Sigmoid colon (tissue), 7 donors: Measurements from ENCODE around the gene BRD4. TPM values are rescaled to one million over a fixed set of nuclear protein-coding genes. Genes with fewer than 3 reads are reported as not detected.

Experiments used
- DNase-seq: peaks from one replicate; pipeline ENCODE4 v3.0.0-alpha.2; 2019
- H3K27ac ChIP-seq, 4 donors: fragments of 200-600 bp; sonication (generic); one replicate each; pipeline ENCODE4 v1.5.1; 2016 to 2019; ENCODE audit warnings: mild to moderate bottlenecking in 1 of 4
- H3K27me3 ChIP-seq, 3 donors: fragments of 200-600 bp; sonication (generic); one replicate each; pipeline ENCODE4 v1.5.1; 2019; ENCODE audit warnings: mild to moderate bottlenecking in 1 of 3
- H3K36me3 ChIP-seq, 4 donors: fragments of 200-600 bp; sonication (generic); one replicate each; pipeline ENCODE4 v1.5.1; 2016 to 2019
- H3K4me1 ChIP-seq, 4 donors: fragments of 200-600 bp; sonication (generic); one replicate each; pipeline ENCODE4 v1.5.1; 2017 to 2019
- H3K4me3 ChIP-seq, 4 donors: fragments of 200-600 bp; sonication (generic); one replicate each; pipeline ENCODE4 v1.5.1; 2017 to 2019; ENCODE audit warnings: mild to moderate bottlenecking in 2 of 4, moderate library complexity in 1 of 4
- H3K9me3 ChIP-seq, 4 donors: fragments of 200-600 bp in 3 of 4; sonication (generic) in 3 of 4; one replicate each; pipeline versions ENCODE4 v1.5.1 to v1.6.1; 2013 to 2019
- EP300 ChIP-seq, 4 donors: sonication (generic); formaldehyde crosslinking; IDR thresholded peaks; one replicate each; pipeline ENCODE4 v1.6.1; 2017; ENCODE audit warnings: antibody characterized with exemption in 4 of 4
- POLR2A ChIP-seq, 2 donors: fragments of 450-650 bp; IDR thresholded peaks; one replicate each; pipeline ENCODE4 v1.6.1; 2016; ENCODE audit warnings: antibody characterized with exemption in 2 of 2, mild to moderate bottlenecking in 2 of 2, moderate library complexity in 2 of 2
- POLR2AphosphoS5 ChIP-seq, 4 donors: sonication (generic); formaldehyde crosslinking; IDR thresholded peaks; one replicate each; pipeline ENCODE4 v1.6.1; 2017; ENCODE audit warnings: antibody characterized with exemption in 4 of 4
- WGBS, 2 donors: extraction: QIAGEN DNeasy Blood & Tissue Kit; methylation state at CpG; one replicate each; pipeline ENCODE4 v1.1.7; 2013; 5-methylcytosine and 5-hydroxymethylcytosine counted together
- intact Hi-C: fragments of 100-400 bp; cut with DNase I; formaldehyde crosslinking; loops from one replicate; pipeline ENCODE4 v1.15.1; 2023
- polyA plus RNA-seq, 3 donors: library from polyadenylated mRNA; stranded (reverse); fragments of 200-250 nt; gene quantifications; one replicate each; pipeline ENCODE4 v1.2.3, GENCODE V29; 2013
- total RNA-seq, 4 donors: library from RNA; depleted of rRNA; stranded (reverse); fragments of >200 nt; gene quantifications; one replicate each; pipeline ENCODE4 v1.1.0, GENCODE V29; 2016
- TF ChIP-seq, protein P1 (sequence below), 4 experiments: fragments of 450-650 bp in 3 of 4; fragments of 200-600 bp in 1 of 4; IDR thresholded peaks; one replicate each; pipeline ENCODE4 v1.5.1; 2016 to 2019; ENCODE audit warnings: antibody characterized with exemption in 4 of 4, mild to moderate bottlenecking in 3 of 4, moderate library complexity in 2 of 4
- donor health status: healthy with polysubstance abuse.
- donor health status: Bipolar disorder and iron deficiency.
- donor health status: healthy.

BRD4 gene
- total and polyA plus RNA-seq, 7 donors = 9.0 to 43.8 (median 20.1) TPM

DNA sequence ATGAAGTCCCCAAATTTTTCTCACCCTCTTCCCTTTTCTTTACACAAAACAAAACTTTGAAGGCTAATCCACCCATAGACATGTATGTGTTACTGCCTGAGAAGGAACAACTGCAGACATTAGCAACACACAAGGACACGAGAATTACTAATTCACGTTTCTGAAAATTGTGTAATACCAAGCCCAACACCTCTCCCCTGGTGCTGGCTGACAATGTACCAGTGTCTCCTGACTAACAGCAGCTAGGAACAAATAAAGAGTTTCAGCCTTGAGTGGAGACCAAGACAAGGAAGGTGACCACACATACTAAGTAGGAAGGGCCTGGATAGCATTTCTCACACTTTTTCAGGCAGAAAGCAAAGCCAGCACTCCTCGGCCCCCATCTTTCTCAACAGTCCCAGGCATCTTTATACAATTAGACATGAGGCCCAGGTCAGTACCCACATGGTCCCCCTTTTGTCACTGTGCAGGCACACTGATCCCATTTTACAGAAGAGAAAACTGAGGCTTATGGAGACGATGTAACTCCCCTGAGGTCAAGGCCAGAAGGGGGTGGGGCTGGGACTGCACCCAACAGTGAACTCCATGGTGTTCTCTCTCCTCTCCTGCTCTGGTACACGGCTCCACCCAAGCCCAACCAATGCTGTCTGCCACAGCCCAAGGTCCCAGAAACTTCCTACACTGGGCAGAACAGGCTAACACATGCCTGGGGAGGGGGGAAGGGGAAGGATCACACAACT is 8.7 kb downstream of the BRD4 start:
- Histone ChIP-seq H3K36me3 (no peaks in the 10 kb centered on the region), H3K9me3 (no peaks in the 10 kb centered on the region), H3K4me3 (no peak overlapping the region), H3K4me1 (peaks cover 0 to 97% (median 93%) of the 10 kb centered on the region in 4 donors), H3K27me3 (no peaks in the 10 kb centered on the region), H3K27ac (peak overlapping the region; percentile 46 to 73 (median 62))
- intact Hi-C loops = no loop called here
- TF ChIP-seq POLR2A (IDR thresholded peaks at IDR 0.05) (no peak), POLR2AphosphoS5 (IDR thresholded peaks at IDR 0.05) (peak in 2 of 4 donors; percentile 14 to 67), EP300 (IDR thresholded peaks at IDR 0.05) (no peak)
- TF ChIP-seq, protein P1, sequence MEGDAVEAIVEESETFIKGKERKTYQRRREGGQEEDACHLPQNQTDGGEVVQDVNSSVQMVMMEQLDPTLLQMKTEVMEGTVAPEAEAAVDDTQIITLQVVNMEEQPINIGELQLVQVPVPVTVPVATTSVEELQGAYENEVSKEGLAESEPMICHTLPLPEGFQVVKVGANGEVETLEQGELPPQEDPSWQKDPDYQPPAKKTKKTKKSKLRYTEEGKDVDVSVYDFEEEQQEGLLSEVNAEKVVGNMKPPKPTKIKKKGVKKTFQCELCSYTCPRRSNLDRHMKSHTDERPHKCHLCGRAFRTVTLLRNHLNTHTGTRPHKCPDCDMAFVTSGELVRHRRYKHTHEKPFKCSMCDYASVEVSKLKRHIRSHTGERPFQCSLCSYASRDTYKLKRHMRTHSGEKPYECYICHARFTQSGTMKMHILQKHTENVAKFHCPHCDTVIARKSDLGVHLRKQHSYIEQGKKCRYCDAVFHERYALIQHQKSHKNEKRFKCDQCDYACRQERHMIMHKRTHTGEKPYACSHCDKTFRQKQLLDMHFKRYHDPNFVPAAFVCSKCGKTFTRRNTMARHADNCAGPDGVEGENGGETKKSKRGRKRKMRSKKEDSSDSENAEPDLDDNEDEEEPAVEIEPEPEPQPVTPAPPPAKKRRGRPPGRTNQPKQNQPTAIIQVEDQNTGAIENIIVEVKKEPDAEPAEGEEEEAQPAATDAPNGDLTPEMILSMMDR (IDR thresholded peaks at IDR 0.05) = no peak
- 34 to 47% methylated on average over 5 of the region's 5 CpGs for WGBS, 2 donors
- peak; percentile 80 for DNase-seq

DNA sequence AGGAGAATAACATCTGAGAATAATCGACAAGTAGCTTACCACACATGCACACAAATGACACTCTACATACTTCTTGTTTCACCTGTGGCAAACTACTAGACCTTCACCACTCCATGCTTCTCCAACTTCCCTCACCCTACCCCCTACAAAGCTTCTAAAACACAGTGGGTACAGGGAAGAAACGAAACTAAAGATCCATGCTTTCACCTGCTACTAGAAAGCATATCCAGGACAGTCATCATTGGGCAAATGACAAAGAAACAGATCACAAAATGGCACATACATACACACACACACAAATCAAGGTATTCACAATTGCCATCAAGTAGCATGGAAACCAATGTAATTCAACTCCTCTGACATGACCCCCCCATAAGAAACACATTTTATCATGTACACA is 10.6 kb downstream of the BRD4 start:
- TF ChIP-seq POLR2AphosphoS5 (IDR thresholded peaks at IDR 0.05) (no peak), POLR2A (IDR thresholded peaks at IDR 0.05) (no peak), EP300 (IDR thresholded peaks at IDR 0.05) (no peak)
- TF ChIP-seq, protein P1 (IDR thresholded peaks at IDR 0.05) = no peak
- H3K9me3 ChIP-seq = no peaks in the 10 kb centered on the region
- no peak overlapping the region for H3K4me3 ChIP-seq
- DNase-seq = no peak
- H3K4me1 ChIP-seq = peaks cover 0 to 100% (median 95%) of the 10 kb centered on the region in 4 donors
- no peaks in the 10 kb centered on the region for H3K36me3 ChIP-seq
- H3K27me3 ChIP-seq = no peaks in the 10 kb centered on the region
- intact Hi-C loops = no loop called here
- WGBS, 2 donors = 67 to 74% methylated on average over 2 of the region's 2 CpGs
- peak overlapping the region in 2 of 4 donors; percentile 60 to 68 for H3K27ac ChIP-seq

DNA sequence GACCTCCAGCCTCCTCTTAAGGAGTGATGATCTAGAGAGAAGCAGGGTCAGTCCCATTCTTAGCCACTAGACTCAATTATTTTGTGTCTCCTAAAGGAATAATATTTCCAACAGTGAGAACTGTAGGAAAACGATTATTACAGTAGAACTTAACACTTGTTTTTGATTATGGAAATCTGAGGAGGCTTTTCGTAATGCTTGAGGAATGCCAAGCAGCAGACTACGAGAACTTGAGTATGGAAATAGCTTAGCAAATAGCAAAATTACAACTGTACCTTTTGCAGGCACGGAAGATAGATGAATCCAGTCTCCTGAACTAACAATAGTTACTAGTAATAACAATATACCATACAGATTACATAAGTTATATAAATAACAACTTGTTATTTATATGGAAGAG is 12.2 kb downstream of the BRD4 start:
- TF ChIP-seq POLR2A (IDR thresholded peaks at IDR 0.05) = no peak
- TF ChIP-seq, protein P1 (IDR thresholded peaks at IDR 0.05) = no peak
- Histone ChIP-seq H3K4me1 (peaks cover 0 to 98% (median 92%) of the 10 kb centered on the region in 4 donors), H3K27me3 (no peaks in the 10 kb centered on the region), H3K27ac (peak overlapping the region in 3 of 4 donors; percentile 50 to 68 (median 60)), H3K4me3 (no peak overlapping the region), H3K9me3 (no peaks in the 10 kb centered on the region), H3K36me3 (no peaks in the 10 kb centered on the region)
- intact Hi-C loops = no loop called here
- WGBS, 2 donors = 73 to 74% methylated on average over 4 of the region's 4 CpGs
- DNase-seq = no peak

DNA sequence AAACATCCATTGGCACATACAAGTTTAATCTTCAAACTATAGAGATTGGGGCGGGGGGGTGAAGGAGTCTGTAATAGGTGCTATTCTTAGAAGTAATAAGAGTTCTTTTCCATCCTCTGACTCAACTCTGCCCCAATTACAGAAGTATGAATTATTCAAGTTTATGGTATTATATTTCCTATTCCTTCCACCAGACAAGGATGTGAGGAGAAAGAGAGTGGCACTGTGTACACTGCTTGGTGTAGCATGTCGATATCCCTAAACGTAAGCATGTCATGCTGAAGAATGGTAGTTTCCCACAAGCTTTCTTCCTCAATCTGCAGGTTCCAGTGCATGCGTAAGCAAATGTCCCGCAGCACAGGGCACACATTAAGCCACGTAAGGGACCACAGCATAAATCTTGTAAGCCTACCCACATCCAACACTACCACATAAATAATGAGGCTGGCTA is 14.1 kb downstream of the BRD4 start:
- intact Hi-C loops = no loop called here
- H3K4me3 ChIP-seq = no peak overlapping the region
- H3K27me3 ChIP-seq = no peaks in the 10 kb centered on the region
- H3K36me3 ChIP-seq = no peaks in the 10 kb centered on the region
- no peak for DNase-seq
- 43 to 64% methylated on average over 6 of the region's 6 CpGs for WGBS, 2 donors
- peak overlapping the region; percentile 10 to 68 (median 58) for H3K27ac ChIP-seq
- peaks cover 0 to 98% (median 92%) of the 10 kb centered on the region in 4 donors for H3K4me1 ChIP-seq
- no peak for TF ChIP-seq EP300 (IDR thresholded peaks at IDR 0.05)
- peak in 2 of 4 donors; percentile 8 to 40 for TF ChIP-seq POLR2AphosphoS5 (IDR thresholded peaks at IDR 0.05)
- H3K9me3 ChIP-seq = no peaks in the 10 kb centered on the region

DNA sequence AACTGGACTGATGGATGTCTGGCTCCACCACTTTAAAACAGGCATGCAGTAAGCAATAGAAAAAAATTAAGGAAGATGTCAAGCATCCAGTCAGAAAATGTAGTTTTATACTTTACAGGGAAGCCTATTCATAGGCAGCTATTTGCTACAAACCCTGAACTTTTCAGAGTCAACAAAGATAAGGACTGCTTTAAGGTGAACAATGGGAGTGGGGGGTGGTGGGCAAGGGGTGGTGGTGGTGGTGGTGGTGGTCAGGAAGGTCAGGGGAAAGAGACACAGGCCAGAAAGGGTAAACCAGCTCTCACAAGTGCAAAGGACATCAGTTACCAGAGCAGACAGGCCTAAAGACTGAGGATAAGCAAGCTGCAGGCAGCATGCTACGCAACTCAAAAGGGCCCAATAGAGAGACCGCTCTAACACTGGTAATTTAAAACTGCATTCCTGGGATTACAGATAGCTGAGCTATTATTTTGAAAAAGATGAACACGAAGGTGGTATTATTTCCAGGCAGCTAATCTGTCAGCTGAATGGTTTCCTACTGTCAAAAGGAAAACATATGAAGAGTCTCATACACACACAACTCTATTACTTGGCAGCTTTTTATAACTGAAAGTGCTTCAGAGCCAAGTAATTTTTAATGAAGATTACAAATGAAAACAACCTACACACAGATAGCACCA is 14.8 kb downstream of the BRD4 start:
- no peak overlapping the region for H3K4me3 ChIP-seq
- 63 to 74% methylated on average over 3 of the region's 3 CpGs for WGBS, 2 donors
- H3K4me1 ChIP-seq = peaks cover 0 to 96% (median 91%) of the 10 kb centered on the region in 4 donors
- intact Hi-C loops = no loop called here
- no peak for DNase-seq
- H3K9me3 ChIP-seq = no peaks in the 10 kb centered on the region
- TF ChIP-seq POLR2AphosphoS5 (IDR thresholded peaks at IDR 0.05) (no peak), EP300 (IDR thresholded peaks at IDR 0.05) (no peak), POLR2A (IDR thresholded peaks at IDR 0.05) (no peak)
- TF ChIP-seq, protein P1 (IDR thresholded peaks at IDR 0.05) = no peak
- no peaks in the 10 kb centered on the region for H3K36me3 ChIP-seq
- H3K27ac ChIP-seq = peak overlapping the region; percentile 10 to 68 (median 58)
- H3K27me3 ChIP-seq = no peaks in the 10 kb centered on the region
